ENCODE data around the gene BTN3A1. TPM values are rescaled to one million over a fixed set of nuclear protein-coding genes. Genes with fewer than 3 reads are reported as not detected.

Gene BTN3A1
- total RNA-seq, 1 experiment from 2014 or later, result 14.0 TPM

- no peak for DNase-seq (ENCODE audit: low spot score)
Observed at GRCh38 chr6:26379292-26379691, 22.8 kb upstream of the BTN3A1 start.

- no peak for DNase-seq (ENCODE audit: low spot score)
Observed at GRCh38 chr6:26379740-26380139, 22.3 kb upstream of the BTN3A1 start.

DNA sequence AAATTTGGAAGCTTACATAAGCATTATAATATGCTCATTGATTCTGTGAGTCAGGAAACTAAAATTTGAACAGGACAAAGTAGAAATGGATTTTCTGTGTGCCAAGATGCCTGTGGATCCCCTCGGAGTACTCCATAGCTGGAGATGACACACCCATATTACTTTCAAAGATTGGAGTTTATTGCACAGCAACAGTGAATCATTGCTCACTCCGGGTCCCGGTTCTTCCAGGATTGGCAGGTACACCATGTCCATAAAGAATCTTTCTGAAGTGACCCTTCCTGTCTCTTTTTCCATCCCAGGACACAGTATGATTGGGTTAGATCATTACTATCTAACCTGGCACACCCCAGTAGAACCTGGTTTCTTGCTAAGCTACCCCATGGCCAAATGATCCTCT lies 21.8 kb upstream of the BTN3A1 start:
- no peak for DNase-seq (ENCODE audit: low spot score)

GRCh38 chr6:26382121-26382520 lies 20.0 kb upstream of the BTN3A1 start:
- DNase-seq (ENCODE audit: low spot score), result no peak

DNA sequence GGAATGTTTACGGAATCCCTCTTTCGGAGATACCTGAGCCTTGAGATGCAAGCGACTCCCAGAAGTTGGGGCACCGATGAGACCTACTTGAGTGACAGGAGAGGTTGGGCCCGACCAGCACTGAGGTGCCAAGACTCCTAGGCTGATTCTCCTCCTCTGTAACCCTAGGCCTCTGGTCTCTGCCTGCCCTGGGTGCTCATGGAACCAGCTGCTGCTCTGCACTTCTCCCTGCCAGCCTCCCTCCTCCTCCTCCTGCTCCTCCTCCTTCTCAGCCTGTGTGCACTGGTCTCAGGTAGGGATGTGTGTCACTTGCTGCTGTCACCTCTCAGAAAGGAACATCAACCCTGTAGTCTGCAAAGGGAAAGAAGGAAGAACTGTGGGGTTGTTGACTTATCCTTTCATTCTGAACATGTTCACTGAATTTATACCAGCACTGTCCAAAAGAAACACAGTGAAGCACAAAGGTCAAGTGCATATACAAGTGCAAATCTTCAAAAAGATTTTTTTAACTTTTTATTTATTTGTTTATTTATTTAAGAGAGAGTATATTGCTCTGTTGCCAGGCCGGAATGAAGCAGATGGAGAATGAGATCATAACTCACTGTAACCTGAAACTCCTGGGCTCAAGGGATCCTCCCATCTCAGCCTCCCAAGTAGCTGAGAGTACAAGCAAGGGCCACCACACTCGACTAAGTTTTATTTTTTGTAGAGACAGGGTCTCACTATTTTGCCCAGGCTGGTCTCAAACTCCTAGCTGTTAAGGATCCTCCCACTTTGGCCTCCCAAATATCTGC lies 18.3 kb upstream of the BTN3A1 start:
- peak; percentile 41 for DNase-seq (ENCODE audit: low spot score)

DNA sequence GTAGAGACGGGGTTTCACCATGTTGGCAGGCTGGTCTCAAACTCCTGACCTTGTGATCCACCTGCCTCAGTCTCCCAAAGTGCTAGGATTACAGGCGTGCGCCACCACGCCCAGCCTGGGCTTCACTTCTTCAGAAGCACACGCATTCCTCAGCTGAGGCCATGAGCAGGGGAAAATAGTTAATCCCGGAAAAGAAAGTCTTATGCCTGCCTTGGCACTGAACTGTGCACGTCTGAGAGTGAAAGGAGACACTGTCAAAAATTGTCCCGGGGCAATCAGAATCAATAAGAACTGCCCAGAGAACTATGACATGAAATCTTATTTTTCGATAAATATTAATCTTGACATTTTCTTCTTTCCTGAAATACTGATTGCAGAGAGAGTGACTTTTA lies 16.3 kb upstream of the BTN3A1 start:
- DNase-seq (ENCODE audit: low spot score), result no peak

GRCh38 chr6:26387565-26387964 lies 14.5 kb upstream of the BTN3A1 start:
- no peak for DNase-seq (ENCODE audit: low spot score)

GRCh38 chr6:26388014-26388413 lies 14.1 kb upstream of the BTN3A1 start:
- DNase-seq (ENCODE audit: low spot score), result peak; percentile 34

DNA sequence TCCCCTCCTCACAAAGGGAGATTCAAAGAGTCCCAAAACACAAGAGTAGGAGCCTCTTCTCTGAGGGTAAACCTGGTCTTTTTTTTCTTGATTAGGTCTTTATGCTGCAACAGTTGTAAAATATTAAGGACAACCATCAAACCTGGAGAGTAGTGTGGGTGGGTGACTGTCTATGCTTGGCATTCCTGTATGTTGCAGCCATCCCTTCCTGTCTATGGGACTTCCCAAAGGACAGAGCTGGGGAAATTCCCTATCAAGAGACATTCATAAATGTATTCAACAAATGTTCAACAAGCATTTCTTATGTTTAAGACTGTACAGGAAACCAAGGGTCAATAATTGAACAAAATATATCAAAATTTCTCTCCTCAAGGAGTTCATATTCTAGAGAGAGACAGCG lies 13.6 kb upstream of the BTN3A1 start:
- peak; percentile 33 for DNase-seq (ENCODE audit: low spot score)

- DNase-seq (ENCODE audit: low spot score), result no peak
Observed at GRCh38 chr6:26389349-26389894, 12.7 kb upstream of the BTN3A1 start.

DNA sequence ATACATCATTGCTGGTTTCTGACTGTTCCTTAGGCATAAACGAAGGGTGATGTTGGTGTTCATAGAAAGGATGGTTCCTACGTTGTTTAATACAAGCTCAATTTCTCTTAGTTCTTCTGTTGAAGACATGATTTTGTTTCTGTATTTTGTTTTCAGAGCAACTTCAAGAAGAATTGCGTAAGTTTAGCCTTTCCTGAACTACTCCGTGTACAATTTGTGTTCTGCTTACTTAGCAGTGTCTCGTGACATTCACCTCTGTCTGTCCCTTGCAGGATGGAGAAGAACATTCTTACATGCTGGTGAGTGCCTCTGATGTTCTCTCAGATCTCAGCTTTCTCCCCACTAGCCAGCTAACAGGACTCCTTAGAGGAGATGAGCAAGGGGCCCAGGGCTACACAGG lies 11.5 kb upstream of the BTN3A1 start:
- DNase-seq (ENCODE audit: low spot score), result no peak

DNA sequence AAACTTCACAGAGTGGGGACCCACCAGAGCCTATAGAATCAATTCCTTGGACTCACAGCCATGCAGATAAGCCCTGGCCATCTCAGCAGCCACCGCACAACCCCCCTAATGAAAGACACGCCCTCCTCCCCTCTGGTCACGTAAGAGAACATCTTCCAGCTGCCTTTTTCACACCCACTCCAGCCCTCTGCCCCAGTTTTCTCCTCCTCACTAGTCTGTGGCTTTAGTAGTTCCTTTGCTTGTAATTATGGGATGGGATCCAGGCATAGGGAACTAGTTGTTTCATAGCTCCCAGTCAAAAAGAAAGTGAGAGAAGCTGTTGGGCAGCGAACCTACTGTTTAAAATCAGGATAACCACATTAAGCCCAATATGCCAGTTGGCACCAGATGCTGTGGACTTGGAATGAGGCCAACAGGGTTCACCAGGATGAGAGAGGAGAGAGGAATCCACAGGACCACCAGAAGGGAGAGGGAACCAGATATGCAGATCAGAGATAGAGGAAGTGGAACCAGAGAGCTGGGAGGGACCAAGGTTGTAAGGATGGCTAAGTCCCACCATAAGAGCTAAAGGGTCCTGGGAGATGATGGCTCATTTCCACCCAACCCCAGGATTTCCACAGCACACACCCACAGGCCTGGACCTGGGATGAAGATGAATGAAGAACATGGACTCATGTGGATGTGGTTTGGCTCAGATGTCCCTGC lies 9.0 kb upstream of the BTN3A1 start:
- no peak for DNase-seq (ENCODE audit: low spot score)

DNA sequence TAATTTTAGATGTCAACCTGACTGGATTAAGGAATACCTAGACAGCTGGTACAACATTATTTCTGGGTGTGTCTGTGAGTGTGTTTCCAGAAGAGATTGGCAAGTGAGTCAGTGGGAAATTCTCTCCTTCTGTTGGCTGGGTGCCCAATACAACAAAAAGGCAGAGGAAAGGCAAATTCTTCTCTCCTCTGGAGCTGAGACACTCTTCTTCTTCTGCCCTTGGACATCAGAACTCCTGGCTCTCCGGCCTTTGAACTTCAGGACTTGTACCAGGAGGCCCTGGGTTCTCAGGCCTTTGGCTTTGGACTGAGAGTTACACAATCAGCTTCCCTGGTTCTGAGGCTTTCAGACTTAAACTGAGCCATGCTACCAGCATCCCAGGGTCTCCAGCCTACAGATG lies 7.8 kb upstream of the BTN3A1 start:
- DNase-seq (ENCODE audit: low spot score), result peak; percentile 77

- DNase-seq (ENCODE audit: low spot score), result no peak
Observed at GRCh38 chr6:26398555-26398954, 3.5 kb upstream of the BTN3A1 start.

DNA sequence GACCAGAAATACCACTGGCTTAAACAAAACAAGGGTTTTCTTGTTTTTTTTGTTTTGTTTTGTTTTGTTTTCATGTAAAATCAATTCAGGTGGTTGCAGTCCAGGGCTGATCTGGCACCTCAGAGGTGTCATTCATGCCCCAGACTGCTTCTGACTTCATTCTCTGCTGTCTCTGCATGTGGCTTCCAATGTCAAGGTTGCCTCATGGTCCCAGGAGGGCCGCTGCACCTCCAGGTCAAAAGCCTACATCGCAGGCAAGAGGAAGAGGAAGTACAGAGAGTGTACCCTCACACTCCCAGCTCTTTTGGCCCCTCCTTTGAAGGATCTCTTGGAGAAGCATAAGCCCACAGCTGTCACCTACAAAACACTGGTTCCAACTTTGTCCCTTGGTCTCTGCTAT lies 1.4 kb upstream of the BTN3A1 start:
- DNase-seq (ENCODE audit: low spot score), result no peak

- DNase-seq (ENCODE audit: low spot score), result no peak
Observed at GRCh38 chr6:26401389-26401986, 587 bp upstream of the BTN3A1 start.

GRCh38 chr6:26403893-26404292 lies 1.8 kb downstream of the BTN3A1 start:
- DNase-seq (ENCODE audit: low spot score), result no peak

DNA sequence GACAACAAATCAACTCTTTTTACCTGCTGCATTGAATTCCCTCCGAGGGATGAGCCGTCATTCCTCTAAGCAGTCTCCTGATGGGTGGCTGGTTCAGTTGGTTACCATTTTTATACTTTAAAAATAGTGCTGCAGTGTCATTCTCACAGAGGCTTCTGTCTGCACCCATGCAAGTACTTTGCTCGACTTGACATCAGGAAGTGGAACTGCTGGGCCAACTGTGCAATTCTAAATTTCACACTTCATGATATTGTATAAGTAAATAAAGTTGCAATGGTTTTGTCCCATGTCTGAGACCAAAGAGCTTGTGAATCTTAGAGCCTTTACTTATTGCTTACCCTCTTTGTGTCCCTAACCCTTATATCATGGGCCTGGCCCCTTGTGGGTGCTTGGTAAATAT lies 2.5 kb downstream of the BTN3A1 start:
- no peak for DNase-seq (ENCODE audit: low spot score)

DNA sequence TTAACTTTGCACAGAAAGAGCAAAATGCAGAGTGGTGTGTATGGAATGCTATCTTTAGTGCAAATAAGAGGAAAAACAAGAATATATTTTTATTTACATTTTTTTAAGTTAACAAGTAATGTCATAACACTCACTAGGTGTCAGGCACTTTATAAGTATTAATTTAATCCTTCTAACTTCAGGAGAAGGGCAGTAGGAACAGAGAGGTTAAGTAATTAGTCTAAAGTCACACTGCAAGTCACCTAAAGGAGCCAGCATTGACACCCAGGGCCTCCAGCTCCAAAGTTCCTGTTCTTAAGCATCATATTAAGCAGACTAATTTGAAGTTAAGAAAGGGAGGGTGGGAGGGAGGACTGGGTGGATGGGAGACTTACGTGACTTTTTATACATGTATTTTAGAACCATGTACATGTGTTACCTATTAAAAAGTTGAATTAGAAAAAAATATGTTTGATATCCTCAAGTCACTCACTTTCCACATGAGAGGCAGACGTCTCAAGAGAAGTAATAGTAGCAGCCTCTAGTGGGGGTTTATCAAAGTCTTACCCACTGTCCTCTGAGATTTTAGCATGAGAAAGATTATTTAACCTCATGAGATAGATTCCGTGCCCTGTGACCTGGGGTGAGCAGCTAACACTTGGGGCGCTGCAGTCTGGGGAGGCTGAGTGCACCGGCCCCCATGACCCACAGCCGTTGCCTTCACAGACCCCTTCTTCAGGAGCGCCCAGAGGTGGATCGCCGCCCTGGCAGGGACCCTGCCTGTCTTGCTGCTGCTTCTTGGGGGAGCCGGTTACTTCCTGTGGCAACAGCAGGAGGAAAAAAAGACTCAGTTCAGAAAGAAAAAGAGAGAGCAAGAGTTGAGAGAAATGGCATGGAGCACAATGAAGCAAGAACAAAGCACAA lies 7.0 kb downstream of the BTN3A1 start:
- DNase-seq (ENCODE audit: low spot score), result no peak

DNA sequence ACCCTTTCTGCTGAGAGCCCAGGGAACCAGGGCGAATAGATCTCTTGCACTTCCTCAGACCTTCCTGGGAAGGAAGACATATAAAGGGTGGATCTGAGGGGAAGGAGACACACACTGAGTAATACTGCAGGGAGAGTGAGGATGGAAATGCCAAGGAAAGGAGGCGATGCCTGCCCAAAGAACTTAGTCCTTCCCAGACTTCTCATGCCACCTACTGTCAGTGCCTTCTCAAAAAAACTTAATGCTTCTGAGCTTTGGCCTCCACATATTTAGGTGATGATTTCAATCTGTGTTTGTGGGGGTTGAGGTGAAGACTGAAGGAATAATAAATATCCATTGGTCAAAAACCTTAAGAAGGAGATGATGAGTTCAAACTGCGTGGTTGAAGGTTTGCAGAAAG lies 9.7 kb downstream of the BTN3A1 start:
- no peak for DNase-seq (ENCODE audit: low spot score)

- no peak for DNase-seq (ENCODE audit: low spot score)
Observed at GRCh38 chr6:26412228-26412627, 10.2 kb downstream of the BTN3A1 start.

DNA sequence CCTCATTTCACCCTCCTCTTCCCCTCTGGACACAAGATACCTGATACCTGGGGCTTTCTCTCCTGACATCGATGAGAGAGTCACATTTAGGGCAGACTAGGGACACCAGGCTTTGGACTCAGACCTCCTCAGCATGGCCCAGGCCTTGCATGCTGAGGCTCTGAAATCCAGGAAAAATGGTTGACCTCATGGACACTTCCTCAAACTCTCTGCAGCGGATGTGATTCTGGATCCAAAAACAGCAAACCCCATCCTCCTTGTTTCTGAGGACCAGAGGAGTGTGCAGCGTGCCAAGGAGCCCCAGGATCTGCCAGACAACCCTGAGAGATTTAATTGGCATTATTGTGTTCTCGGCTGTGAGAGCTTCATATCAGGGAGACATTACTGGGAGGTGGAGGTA lies 10.9 kb downstream of the BTN3A1 start:
- DNase-seq (ENCODE audit: low spot score), result no peak
